Suppressor macrophage treated with lipopolysaccharide for 1 hour (primary cell): Measurements from ENCODE around the gene RHOT2.

ENCODE experiments used
- DNase-seq, 3 donors: peaks; one replicate each; pipeline ENCODE4 v3.0.0-alpha.2; 2020 to 2022

Gene RHOT2

DNA sequence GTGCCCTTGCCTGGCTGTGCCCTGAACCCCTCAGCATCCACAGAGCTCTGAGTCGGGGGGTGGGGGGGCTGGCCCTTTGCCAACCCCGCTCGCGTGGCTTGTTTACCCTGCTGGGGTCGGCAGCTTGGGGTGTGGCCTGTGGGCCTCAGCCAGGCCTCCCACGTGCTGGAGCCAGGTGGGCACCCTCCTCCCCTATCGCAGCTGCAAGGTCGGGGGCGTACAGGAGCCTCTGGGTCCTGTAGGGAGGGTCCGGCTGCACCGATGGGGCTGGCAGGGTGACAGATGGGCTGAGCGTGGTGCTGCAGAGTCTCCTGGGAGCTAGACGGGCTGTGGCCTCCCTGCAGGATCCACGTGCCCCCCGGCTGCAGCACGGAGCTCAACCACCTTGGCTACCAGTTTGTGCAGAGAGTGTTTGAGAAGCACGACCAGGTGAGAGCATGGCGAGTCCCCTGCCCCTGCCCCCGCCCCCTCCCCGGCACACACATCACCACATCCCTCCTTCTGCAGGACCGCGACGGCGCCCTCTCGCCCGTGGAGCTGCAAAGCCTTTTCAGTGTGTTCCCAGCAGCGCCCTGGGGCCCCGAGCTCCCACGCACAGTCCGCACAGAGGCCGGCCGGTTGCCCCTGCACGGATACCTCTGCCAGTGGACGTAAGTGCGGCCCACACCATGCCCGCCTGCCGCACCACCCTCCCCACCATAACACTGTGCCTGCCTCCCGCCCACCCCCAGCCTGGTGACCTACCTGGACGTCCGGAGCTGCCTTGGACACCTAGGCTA lies 3.6 kb downstream of the RHOT2 start:
- no peak for DNase-seq

DNA sequence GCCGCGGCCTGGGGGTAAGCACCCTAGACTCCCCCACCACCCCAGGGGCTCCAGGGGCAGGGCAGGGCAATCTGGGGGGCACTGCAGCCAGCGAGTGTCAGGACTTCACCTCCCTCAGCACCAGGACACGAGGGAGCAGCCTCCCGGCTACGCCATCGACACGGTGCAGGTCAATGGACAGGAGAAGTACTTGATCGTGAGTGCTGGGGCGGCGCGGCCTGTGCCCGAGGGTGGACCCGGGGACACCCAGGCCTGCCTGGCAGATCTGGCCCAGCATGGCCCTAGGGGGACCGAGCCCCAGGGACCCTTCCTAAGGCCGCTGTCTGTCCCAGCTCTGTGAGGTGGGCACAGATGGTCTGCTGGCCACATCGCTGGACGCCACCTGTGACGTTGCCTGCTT lies 4.4 kb downstream of the RHOT2 start:
- no peak for DNase-seq

DNA sequence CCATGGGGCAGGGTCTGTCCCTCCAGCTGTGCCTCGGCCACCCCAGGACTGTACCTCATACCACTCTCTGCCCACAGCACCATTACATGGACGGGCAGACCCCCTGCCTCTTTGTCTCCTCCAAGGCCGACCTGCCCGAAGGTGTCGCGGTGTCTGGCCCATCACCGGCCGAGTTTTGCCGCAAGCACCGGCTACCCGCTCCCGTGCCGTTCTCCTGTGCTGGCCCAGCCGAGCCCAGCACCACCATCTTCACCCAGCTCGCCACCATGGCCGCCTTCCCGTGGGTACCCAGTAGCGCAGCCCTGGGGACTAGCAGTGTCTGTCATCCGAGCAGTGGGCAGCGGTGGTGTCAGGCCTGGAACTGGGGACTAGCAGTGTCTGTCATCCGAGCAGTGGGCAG lies 4.9 kb downstream of the RHOT2 start:
- no peak for DNase-seq

DNA sequence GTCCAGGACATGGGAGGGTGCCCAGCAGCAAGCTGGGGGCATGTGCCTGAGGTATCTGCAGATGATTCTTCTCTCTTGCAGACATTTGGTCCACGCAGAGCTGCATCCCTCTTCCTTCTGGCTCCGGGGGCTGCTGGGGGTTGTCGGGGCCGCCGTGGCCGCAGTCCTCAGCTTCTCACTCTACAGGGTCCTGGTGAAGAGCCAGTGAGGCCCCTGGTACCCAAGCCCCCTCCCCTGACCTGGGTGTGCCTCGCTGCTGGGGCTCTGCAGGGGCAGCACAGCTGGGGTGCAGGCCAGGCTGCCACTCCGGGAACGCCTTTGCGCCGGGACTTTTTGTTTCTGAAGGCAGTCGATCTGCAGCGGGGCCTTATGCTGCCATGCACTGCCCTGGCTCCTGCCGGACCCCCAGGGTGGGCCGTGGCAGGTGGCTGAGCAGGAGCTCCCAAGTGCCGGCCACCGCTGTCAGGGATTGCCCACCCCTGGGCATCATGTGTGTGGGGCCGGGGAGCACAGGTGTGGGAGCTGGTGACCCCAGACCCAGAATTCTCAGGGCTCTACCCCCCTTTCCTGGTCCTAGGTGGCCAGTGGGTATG lies 5.6 kb downstream of the RHOT2 start:
- no peak for DNase-seq

DNA sequence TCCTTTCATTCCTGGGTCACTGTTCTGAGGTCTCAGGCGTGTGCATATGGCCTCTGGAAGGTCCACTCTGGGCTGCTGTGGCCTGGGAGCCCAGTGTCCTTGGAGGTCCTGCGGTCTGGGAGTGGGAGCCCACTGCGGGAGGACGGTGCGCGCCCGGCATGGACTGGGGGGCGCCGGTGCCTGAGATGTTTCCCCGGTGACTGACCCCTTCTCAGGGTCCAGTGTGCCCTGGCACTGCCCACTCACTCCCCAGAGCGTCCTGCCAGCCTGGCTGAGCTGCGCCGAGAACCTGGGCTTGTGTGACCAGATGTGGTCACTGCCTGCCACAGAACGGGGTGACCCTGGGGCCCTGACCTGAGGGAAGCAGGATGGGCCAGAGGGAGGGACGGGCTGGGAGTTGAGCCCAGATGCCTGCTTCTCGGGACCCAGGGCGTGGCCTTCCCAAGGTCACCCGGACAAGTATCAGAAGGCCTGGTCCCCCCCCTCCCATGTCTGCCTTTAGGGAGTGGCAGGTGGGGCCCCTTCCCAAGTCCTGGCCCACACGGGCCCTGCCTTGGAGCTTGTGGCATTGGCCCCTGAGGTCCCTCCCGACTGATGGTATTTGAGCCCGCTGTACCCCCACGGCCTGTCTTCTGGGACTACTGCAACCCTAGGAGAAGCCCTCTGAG lies 6.4 kb downstream of the RHOT2 start:
- no peak for DNase-seq

DNA sequence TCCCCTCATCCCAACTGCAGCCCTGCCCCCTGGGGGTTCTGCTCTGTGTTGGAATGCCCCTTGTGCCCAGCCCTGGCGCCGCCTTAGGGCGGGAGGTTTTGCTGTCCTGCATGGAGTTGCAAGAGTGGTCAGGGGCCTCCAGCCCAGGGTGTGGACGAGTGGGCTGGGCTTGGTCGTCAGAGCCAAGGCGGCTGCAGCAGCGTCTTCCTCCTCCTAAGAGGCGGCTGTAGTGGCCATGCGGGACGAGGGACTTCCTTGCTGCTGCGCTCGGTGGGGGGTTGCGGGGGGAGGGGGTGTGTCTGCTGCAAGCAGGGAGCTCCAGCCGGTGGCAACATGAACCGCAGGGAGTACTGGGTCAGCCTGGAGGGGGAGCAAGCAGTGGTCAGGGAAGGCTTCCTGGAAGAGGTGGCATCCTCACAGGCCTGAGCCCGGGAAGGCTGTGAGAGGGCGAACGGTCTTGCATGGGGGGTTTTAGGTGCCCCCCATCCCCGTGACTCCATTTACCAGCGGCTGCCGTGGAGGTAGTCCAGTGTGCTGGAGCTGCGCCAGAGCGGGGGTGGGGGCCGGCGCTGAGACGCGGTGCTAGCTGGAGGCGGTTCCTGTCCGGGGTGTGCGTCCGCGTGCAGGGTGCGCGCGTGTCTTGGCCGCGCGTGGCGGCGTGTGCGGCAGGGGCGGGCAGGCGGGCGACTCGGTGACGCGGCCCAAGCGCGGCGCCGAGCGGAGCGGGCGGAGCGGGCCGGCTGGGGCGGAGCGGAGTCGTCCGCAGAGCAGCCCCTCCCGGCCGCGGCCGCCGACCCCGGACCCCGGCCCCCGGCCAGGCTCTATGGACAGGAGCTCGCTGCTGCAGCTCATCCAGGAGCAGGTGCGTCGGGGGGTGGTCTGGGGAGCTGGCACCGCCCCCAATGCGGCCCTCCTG lies 7.3 kb downstream of the RHOT2 start, which contains the start of gene RHBDL1:
Gene RHBDL1, plus strand, starts transcription at position 704 of the 916 bp plus-strand sequence. Its CDS starts 120 bp downstream, at position 824.
- DNase-seq, result peak in 2 of 3 donors; percentile 46 to 63

DNA sequence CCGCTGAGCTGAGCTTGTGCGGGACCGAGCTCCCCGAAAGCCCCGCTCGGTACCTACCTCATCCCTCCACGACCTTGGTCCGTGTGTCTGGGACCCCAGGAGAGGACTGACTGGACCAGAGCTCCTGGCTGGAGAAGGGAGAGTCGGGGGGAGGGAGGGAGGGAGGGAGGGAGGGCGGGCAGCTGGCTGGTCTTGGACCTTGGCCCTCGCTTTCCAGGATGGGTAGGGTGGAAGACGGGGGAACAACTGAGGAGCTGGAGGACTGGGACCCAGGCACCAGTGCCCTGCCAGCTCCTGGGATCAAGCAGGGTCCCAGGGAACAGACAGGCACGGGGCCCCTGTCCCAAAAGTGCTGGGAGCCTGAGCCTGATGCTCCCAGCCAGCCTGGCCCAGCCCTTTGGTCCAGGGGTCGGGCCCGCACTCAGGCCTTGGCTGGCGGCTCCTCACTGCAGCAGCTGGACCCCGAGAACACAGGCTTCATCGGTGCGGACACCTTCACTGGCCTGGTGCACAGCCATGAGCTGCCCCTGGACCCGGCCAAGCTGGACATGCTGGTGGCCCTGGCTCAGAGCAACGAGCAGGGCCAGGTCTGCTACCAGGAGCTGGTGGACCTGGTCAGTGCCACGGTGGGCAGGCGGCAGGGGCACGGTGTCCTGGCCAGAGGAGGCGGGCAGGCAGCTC lies 8.1 kb downstream of the RHOT2 start:
- no peak for DNase-seq

DNA sequence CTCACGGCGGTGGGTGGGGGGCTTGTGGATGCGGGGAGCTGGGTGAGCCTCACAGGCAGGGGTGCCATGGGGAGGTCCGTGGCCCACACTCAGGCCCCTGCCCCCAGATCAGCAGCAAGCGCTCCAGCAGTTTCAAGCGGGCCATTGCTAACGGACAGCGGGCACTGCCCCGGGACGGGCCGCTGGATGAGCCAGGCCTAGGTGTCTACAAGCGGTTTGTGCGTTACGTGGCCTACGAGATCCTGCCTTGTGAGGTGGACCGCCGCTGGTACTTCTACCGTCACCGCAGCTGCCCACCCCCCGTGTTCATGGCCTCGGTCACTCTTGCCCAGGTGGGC lies 8.6 kb downstream of the RHOT2 start:
- DNase-seq, result no peak

DNA sequence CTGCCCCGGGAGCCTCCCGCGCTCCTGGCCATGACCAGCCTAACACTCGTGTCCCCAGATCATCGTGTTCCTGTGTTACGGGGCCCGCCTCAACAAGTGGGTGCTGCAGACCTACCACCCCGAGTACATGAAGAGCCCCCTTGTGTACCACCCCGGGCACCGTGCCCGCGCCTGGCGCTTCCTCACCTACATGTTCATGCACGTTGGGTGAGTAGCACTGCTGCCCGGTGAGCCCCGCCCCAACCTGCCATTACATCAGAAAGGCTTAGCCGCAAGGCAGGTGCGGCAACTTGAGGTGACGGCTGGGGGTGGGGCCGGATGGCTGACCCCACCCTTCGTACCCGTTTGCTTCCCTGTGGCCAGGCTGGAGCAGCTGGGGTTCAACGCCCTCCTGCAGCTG lies 9.0 kb downstream of the RHOT2 start:
- DNase-seq, result no peak

DNA sequence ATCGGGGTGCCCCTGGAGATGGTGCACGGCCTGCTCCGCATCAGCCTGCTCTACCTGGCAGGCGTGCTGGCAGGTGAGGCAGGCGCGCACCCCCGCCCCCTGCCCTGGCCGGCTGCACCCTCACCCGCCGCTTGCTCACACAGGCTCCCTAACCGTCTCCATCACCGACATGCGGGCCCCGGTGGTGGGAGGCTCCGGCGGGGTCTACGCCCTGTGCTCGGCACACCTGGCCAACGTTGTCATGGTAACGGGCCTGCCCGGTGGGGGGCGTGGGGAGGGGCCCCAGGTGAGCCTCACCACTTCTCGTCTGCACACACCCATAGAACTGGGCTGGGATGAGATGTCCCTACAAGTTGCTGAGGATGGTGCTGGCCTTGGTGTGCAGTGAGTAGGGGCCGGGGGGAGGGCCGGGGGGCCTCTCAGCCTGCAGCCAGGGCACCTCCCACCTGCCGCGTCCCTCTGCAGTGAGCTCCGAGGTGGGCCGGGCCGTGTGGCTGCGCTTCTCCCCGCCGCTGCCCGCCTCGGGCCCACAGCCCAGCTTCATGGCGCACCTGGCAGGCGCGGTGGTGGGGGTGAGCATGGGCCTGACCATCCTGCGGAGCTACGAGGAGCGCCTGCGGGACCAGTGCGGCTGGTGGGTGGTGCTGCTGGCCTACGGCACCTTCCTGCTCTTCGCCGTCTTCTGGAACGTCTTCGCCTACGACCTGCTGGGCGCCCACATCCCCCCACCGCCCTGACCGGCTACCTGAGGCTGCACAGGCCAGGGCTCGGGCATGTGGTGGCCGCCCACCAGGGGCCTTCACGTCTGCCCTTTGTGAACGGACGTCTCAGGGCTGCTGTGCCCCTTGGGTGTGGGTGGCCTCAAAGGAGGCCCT lies 9.6 kb downstream of the RHOT2 start:
- no peak for DNase-seq

DNA sequence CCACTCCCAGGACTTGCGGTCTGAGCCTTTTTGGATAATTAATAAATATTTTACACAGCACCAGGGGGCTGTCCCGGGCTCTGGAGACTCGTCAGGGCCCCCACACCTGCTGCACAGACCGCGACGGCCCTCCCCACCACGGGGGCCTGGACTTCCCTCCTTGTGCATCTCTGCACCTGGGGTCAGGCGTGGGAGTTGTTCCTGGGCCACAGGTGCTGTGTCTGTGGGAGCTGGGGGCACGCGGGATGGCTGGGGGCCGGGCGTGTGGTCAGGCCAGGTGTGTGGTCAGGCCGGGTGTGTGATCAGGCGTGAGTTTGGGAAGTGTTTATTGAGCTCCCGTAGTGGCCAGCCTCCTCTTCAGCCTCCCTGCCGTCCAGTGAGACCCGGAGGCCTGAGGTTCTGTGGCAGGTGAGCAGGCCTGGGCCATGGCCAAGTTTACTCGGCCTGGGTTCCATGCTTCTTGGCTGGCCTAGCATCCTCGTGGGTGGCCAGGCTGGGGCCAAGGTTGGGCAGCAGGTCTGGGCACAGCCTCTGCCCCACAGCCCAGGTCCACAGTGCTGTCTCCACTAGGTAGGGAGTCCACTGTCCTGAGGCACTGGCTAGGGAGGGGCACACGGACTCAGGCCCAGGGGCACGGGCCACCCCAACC lies 10.4 kb downstream of the RHOT2 start:
- no peak for DNase-seq

DNA sequence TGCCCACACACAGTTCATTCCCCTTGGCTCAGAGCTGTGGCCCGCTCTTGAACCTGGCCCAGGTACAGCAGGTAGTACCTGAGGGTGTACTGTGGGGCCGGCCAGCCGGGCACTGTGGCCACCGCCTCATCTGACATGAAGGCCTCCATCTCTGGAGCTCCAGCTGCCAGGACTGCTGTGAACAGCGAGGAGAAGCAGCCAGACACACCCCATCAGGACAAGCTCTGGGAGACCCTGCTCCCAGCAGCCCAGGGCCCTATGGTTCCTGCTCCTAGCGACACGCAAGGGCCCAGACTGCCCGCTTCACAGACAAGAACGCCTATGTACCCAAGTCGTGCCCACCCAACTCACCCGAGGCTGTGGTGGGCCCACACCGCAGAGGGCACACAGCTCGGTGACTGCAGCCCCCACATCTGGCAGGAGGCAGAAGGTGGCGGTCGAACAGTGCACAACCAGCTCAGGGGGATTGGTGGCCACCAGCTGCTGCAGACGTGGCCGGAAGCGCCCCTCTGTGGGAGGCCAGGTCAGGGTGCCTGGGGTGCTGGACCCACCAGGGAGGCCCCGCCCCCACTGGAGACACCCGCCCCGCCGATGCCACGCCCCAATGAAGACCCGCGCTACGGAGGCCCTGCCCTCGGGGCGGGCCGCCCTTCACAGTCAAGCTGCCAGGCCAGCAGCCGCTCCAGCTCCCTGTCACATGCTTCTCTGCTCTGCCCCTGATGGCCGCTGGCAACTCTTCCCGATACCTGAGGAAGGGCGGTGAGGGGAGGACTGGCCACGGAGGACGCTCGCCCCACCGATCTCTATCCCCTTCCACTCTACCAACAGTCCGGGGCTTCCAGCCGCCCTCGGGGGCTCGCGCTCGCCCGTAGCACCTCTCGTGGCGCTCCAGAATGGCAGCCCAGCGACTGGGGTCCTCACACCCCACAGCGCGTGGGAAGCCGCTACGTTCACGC lies 11.2 kb downstream of the RHOT2 start:
- DNase-seq, result peak; percentile 54 to 75 (median 62)

DNA sequence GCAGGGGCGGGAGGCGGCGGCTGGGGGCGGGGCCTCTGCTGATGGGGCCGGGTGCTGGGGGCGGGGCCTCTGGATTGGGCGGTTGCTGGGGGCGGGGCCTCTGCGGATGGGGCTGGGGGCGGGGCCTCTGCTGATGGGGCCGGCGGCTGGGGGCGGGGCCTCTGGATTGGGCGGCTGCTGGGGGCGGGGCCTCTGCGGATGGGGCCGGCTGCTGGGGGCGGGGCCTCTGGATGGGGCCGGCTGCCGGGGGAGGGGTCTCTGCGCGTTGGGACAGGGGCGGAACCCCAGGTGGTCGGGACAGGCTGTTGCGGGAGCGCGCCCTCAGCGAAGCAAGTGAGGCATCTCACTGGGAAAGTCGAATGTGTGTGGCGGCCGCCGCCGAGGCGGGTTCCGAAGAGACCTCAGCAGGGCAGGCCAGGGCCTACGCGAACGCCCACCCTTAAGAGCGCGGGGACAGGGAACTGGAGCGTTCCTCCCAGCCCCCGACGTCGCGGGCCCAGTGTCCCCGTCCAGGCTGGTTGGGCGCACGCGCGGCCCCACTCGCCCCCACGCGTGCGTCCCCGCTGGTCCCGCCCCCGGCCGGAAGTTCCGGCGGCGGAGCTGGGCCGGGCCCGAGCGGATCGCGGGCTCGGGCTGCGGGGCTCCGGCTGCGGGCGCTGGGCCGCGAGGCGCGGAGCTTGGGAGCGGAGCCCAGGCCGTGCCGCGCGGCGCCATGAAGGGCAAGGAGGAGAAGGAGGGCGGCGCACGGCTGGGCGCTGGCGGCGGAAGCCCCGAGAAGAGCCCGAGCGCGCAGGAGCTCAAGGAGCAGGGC lies 12.1 kb downstream of the RHOT2 start, which contains the start of gene STUB1:
Gene STUB1, plus strand, starts transcription at position 597 of the 811 bp plus-strand sequence. Its CDS starts 116 bp downstream, at position 713.
- DNase-seq, result peak; percentile 93 to 99 (median 96)

DNA sequence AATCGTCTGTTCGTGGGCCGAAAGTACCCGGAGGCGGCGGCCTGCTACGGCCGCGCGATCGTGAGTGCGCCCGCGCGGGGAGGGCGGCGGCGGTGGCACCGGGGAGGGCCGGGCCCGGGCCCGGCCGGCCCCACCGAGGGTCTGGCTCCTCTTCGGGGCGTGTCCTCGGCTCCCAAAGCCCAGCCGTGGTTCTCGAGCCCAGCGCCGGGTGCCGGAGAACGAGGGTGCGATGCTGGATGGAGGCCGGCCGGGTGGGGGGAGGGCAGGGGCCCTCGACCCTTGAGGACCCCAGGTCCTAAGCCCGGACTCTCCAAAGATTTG lies 12.7 kb downstream of the RHOT2 start:
- no peak for DNase-seq

DNA sequence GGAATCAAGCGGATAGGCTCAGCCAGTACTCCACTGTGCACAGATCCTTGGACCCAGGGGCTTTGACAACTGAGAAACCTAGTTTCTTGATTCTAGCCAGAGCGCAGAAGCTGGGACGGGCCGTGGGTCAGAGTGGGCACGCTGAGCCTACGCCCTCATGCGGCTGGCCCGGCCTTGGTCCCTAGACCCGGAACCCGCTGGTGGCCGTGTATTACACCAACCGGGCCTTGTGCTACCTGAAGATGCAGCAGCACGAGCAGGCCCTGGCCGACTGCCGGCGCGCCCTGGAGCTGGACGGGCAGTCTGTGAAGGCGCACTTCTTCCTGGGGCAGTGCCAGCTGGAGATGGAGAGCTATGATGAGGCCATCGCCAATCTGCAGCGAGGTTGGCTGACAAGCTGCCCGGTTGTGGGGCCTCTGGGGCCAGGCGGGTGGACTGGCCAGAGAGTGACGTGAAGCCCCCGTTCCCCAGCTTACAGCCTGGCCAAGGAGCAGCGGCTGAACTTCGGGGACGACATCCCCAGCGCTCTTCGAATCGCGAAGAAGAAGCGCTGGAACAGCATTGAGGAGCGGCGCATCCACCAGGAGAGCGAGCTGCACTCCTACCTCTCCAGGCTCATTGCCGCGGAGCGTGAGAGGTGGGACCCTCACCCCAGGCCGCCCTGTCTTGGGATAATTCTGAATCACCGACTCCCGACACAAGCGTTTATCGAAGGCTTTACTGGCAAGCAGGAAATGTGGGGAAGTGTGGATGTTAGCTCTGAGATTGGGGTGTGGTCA lies 13.2 kb downstream of the RHOT2 start:
- peak; percentile 45 to 71 (median 53) for DNase-seq

DNA sequence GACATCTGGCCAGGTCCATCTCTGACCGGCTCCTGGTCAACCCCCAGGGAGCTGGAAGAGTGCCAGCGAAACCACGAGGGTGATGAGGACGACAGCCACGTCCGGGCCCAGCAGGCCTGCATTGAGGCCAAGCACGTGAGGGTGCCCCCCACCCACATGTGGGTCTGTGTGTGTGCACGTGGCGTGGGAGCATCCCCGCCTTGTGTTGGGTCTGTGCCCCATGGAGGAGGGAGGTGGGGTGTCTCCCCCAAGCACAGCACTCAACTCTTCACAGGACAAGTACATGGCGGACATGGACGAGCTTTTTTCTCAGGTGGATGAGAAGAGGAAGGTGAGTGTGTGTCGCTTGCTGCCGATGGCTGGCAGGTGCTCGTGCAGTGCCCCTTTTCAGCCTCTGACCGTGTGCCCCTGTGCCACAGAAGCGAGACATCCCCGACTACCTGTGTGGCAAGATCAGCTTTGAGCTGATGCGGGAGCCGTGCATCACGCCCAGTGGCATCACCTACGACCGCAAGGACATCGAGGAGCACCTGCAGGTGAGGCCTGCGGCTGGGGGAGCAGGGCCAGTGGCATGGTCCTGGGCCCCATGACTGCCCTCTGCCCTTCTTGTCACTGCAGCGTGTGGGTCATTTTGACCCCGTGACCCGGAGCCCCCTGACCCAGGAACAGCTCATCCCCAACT lies 14.0 kb downstream of the RHOT2 start:
- DNase-seq, result no peak
